Testis (tissue), 3 donors: ENCODE results near the gene IL1RL2. TPM values are rescaled to one million over a fixed set of nuclear protein-coding genes. Genes with fewer than 3 reads are reported as not detected.

Experiments
- DNase-seq: peaks from one replicate; pipeline ENCODE4 v3.0.0-alpha.2; 2019
- H3K27ac ChIP-seq, 2 donors: fragments of 200-600 bp; sonication (generic); one replicate each; pipeline ENCODE4 v1.5.1; 2019
- H3K27me3 ChIP-seq: fragments of 200-600 bp; sonication (generic); one replicate; pipeline ENCODE4 v1.5.1; 2019
- H3K36me3 ChIP-seq: fragments of 200-600 bp; sonication (generic); one replicate; pipeline ENCODE4 v1.5.1; 2017; ENCODE audit warnings: low read depth; ENCODE audit errors: missing control alignments
- H3K4me1 ChIP-seq: fragments of 200-600 bp; sonication (generic); one replicate; pipeline ENCODE4 v1.5.1; 2019
- H3K4me3 ChIP-seq, 2 donors: fragments of 200-600 bp; sonication (generic); one replicate each; pipeline ENCODE4 v1.5.1; 2017 to 2019
- H3K9me3 ChIP-seq: fragments of 200-600 bp; sonication (generic); one replicate; pipeline ENCODE4 v1.5.1; 2017
- CTCF ChIP-seq, 3 experiments: fragments of 450-650 bp in 2 of 3; fragments of 200-600 bp in 1 of 3; sonication (generic) in 1 of 3; IDR thresholded peaks; one replicate each; pipeline ENCODE4 v1.5.1; 2016 to 2019; ENCODE audit warnings: antibody characterized with exemption in 3 of 3, mild to moderate bottlenecking in 2 of 3, moderate library complexity in 1 of 3
- POLR2A ChIP-seq: fragments of 450-650 bp; IDR thresholded peaks from one replicate; pipeline ENCODE4 v1.6.1; 2017; ENCODE audit warnings: antibody characterized with exemption, mild to moderate bottlenecking, moderate library complexity
- WGBS, 2 donors: methylation state at CpG; one replicate each; pipeline ENCODE4 v1.1.5; 2018; 5-methylcytosine and 5-hydroxymethylcytosine counted together
- intact Hi-C: fragments of 100-400 bp; cut with DNase I; formaldehyde crosslinking; loops from one replicate; pipeline ENCODE4 v1.15.1; 2023; ENCODE audit warnings: low total_unique reads
- polyA plus RNA-seq: library from polyadenylated mRNA; stranded (reverse); fragments of 350-450 nt; fragmentation: Illumina TruSeq; extraction: RNeasy Lipid Tissue Mini Kit (QIAGEN cat#74804); gene quantifications from one replicate; pipeline ENCODE4 v1.2.3, GENCODE V29; 2014; ENCODE audit warnings: low read depth, low replicate concordance; ENCODE audit not compliant: insufficient read depth
- total RNA-seq, 2 donors: library from RNA; depleted of rRNA; stranded (reverse); fragments of >200 nt; gene quantifications; one replicate each; pipeline ENCODE4 v1.2.3, GENCODE V29; 2016

Gene IL1RL2
- total and polyA plus RNA-seq, 3 donors from 2014 or later = 0.24 to 0.38 (median 0.31) TPM

GRCh38 chr2:102239344-102239743, 52.5 kb downstream of the IL1RL2 start:
- no peak overlapping the region for H3K27ac ChIP-seq
- H3K4me1 ChIP-seq = peaks cover 3% of the 10 kb centered on the region
- DNase-seq = no peak
- H3K4me3 ChIP-seq = no peak overlapping the region
- TF ChIP-seq CTCF (IDR thresholded peaks at IDR 0.05) (no peak), POLR2A (no peak)
- no peaks in the 10 kb centered on the region for H3K36me3 ChIP-seq
- H3K9me3 ChIP-seq = no peaks in the 10 kb centered on the region
- no peaks in the 10 kb centered on the region for H3K27me3 ChIP-seq
- WGBS, 2 donors = 77 to 86% methylated on average over 7 of the region's 7 CpGs
- intact Hi-C loops = no loop called here

GRCh38 chr2:102240640-102241370, 54.0 kb downstream of the IL1RL2 start:
- Histone ChIP-seq H3K27me3 (no peaks in the 10 kb centered on the region), H3K4me3 (no peak overlapping the region), H3K27ac (peak overlapping the region; percentile 27 to 73), H3K9me3 (no peaks in the 10 kb centered on the region), H3K36me3 (no peaks in the 10 kb centered on the region), H3K4me1 (peaks cover 3% of the 10 kb centered on the region)
- WGBS, 2 donors = 13 to 16% methylated on average over 21 to 22 of the region's 22 CpGs
- peak; percentile 96 for DNase-seq
- TF ChIP-seq CTCF (IDR thresholded peaks at IDR 0.05) = peak; percentile 93 to 98 (median 95)
- no peak for TF ChIP-seq POLR2A
- intact Hi-C loops = loop anchor here (5.0 kb wide), 1 partner anchor 219 kb away; no protein-coding TSS in a partner anchor

GRCh38 chr2:102241616-102242305, 54.9 kb downstream of the IL1RL2 start:
- no peak overlapping the region for H3K4me3 ChIP-seq
- WGBS, 2 donors = 86% methylated on average over 6 of the region's 6 CpGs
- intact Hi-C loops = loop anchor here (5.0 kb wide), 1 partner anchor 219 kb away; no protein-coding TSS in a partner anchor
- H3K27ac ChIP-seq = no peak overlapping the region
- peaks cover 3% of the 10 kb centered on the region for H3K4me1 ChIP-seq
- TF ChIP-seq POLR2A = no peak
- no peak for TF ChIP-seq CTCF (IDR thresholded peaks at IDR 0.05)
- no peaks in the 10 kb centered on the region for H3K9me3 ChIP-seq
- no peak for DNase-seq
- no peaks in the 10 kb centered on the region for H3K27me3 ChIP-seq
- no peaks in the 10 kb centered on the region for H3K36me3 ChIP-seq

- 77 to 81% methylated on average over 17 to 27 of the region's 27 CpGs for WGBS, 2 donors
- intact Hi-C loops = no loop called here
- no peaks in the 10 kb centered on the region for H3K36me3 ChIP-seq
- peaks cover 2% of the 10 kb centered on the region for H3K4me1 ChIP-seq
- no peak for DNase-seq
- no peaks in the 10 kb centered on the region for H3K9me3 ChIP-seq
- H3K27me3 ChIP-seq = no peaks in the 10 kb centered on the region
- TF ChIP-seq POLR2A (no peak), CTCF (IDR thresholded peaks at IDR 0.05) (no peak)
- H3K27ac ChIP-seq = no peak overlapping the region
- H3K4me3 ChIP-seq = no peak overlapping the region
Observed at GRCh38 chr2:102245266-102246151, 58.7 kb downstream of the IL1RL2 start.
